LoVo (cell line): ENCODE measurements around the gene PLCB1.
A peak's percentile ranks its signal among the peaks of the same experiment; 100 is the strongest.
"Not testable (repeated sequence)": the region's sequence is repeated elsewhere in the genome, so short reads cannot be mapped to it uniquely, and the experiment has no call there.

Experiments
- DNase-seq: peaks from one replicate; pipeline ENCODE4 v3.0.0-alpha.2; 2016; ENCODE audit warnings: low spot score

PLCB1 gene

DNA sequence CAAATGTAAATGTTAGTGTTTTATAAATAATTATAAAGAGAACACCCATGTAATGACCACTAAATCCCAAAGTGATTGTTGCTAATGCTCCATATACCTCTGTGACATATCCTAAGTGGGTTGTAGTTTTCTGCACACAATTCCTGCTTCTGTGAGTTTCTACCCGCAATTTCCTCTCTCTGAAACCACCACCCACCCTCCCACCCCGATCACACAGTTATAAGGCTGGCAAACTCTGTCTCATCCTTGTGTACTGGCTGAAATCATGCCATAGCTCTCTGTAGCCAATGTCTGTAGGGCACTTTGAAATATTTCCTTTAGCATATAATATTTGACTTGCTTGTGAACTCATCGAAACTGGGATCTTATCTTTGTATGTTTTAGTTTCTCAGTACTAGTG, 236.6 kb downstream of the PLCB1 start:
- no peak for DNase-seq

DNA sequence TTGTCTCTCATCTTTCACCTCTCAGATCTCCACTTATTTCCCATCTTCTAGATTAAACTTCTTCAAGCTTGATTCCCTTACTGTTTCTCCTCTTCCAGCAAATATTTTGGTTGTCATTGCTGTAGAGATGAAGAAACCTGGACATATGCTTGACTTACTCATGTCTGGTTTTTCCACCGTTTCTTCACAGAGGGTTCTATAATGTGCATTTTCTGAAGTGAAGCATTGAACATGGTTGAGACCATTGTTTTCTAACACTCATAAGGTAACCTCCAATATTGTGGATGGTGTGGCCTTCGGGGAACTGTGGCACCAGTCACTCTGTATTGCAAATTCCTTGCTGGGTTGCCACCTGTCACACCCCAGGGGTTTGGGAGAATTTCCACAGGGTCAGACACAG, 237.2 kb downstream of the PLCB1 start:
- DNase-seq = no peak

DNA sequence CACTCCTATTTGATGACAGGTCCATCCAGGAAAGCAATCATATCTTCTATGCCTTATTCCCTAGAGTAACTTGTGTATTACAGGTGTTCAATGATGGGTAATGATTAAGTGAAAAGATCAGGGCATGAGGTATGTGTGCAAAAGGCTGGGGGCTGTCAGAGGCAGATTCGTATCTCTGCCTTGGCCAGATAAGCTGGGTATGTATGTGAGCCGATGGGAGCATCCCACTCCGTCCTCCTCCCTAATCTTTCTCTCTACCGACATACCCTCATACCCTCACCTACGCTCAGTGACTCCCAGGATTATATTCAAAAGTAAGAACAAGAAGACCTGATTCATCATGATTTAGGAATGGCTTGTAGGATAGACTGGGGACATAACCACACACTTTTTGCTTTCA, 238.7 kb downstream of the PLCB1 start:
- DNase-seq = no peak

DNA sequence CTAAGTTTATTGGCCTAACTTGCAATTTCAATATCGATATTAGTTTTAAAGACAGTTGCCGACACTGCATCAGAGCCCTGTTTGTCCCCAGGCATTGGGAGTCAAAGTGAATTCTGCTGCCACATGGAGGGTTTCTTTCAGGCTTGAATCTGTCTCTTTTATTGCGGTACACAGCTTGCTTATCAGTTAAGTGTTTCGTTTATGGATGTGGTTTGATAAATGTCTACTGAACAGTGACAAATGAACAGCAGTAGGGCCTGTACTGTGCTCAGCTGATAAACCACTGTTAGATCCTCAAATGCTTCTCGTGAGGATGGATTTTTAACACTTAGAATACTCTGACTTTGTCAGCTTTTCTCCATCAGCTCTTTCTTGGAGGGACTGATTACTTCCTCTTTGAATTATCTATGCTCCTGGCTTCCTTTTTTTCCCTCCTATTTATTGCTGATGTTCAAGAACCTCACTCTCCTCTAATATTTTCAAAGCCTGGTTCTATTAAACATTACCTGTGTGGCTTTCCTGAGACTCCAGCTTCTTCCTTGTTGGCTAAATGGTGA, 240.8 kb downstream of the PLCB1 start:
- no peak for DNase-seq

DNA sequence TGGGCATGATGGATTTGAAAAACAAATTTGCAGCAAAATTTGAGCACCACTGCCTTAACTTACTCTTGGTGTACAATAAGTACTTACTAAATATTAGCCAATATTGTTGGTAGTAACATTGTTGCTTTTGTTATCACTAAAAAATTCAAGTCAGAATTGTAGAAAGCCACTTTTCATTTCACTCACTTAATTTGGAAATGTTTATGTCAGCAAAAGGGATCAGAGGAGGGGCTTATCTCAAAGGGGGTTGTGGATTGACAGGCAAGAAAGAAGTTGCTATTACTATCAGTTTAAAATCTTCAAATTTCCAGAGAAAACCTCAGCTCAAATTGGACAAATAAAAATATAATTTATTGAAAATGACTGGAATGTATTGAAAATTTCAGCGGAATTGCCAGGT, 241.5 kb downstream of the PLCB1 start:
- no peak for DNase-seq

DNA sequence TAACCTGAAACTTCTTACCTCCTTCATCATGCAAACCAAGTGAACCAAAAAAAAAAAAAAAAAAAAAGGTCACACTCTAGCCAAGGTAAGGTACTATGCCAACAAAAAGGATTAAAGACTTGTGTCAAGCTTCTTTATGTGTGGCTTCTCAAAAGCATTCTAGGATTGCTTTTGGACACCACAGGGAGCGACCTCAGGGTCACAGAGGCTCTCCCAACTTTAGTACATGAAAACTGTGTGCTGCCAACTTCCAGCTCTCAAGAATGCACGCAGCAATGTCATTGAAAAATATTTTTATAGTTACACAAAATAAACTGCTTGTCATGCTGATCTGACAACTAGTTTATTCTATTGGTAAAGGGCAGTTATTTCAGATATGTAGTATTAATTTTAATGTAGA, 243.8 kb downstream of the PLCB1 start:
- no peak for DNase-seq

DNA sequence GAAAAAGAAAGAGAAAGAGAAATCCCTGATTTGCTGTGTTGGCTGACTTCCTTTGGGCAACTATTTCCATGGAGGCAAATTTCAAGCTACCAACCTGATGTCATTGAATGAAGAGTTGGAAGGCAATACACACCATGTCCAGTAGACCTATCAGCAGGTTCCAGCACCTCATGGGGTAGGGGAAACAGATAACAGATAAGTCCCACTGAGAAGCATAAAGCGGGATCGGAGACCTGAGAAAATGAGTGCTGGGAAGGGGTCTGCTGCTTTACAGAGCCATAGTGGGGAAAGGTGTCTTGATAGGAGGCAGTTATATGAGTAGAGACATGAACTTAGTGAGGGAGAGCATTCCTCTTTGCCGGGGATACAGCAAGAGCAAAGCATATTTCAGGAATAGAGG, 244.9 kb downstream of the PLCB1 start:
- DNase-seq = no peak

DNA sequence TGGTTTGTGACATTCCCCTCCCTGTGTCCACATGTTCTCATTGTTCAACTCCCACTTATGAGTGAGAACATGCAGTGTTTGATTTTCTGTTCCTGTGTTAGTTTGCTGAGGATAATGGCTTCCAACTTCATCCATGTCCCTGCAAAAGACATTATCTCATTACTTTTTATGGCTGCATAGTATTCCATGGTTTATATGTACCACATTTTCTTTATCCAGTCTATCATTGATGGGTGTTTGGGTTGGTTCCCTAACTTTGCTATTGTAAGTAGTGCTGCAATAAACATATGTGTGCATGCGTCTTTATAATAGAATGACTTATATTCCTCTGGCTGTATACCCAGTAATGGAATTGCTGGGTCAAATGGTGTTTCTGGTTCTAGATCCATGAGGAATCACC, 247.1 kb downstream of the PLCB1 start:
- DNase-seq = not testable (repeated sequence)

DNA sequence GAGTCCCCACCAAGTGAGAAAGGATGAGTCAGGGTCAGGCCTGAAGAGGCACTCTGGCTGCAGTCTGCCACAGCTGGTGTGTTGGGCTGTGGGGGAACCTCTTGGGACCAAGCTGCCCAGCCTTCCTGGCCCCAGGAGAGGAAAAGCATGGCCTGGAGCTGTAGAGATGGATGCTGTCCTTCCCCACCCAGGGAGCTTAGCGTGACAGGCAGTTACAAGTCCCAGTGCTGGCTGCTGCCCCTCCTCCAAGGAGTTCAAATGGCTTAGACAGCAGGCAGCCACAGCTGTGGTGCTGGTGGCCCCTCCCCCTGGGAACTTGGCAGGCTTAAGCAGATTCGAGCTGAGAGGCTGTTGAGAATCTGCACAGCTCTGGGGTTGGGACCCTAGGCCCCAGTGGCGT, 253.2 kb downstream of the PLCB1 start:
- no peak for DNase-seq

DNA sequence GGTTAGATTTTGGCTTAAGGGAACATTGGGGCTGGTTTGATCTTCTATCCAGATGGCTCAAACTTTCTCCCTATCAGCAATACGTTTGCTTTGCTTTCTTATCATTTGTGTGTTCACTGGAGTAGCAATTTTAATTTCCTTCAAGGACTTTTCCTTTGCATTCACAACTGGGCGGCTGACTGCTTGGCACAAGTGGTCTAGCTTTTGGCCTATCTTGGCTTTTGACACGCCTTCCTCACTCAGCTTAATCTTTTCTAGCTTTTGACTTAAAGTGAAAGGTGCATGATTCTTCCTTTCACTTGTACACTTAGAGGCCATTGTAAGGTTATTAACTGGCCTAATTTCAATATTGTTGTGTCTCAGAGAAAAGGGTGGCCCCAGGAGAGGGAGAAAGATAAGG, 254.9 kb downstream of the PLCB1 start:
- no peak for DNase-seq

DNA sequence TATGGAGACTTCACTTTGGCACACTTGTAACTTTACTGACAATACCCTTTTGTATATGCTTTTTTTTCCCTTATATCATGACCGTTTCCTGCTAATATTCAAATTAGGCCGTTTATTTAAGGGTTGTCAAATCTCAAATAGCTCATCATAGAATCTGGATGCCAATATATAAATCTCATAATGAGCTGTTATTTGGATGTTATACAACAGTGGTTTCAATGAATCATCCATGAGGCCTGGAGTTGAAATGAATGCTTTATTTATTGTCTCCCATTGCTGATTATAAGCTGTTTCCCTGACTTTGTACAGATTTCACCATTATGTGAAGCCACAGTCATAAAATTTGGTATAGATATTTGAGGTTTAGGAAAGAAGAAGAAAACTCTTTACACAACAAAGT, 256.1 kb downstream of the PLCB1 start:
- no peak for DNase-seq

DNA sequence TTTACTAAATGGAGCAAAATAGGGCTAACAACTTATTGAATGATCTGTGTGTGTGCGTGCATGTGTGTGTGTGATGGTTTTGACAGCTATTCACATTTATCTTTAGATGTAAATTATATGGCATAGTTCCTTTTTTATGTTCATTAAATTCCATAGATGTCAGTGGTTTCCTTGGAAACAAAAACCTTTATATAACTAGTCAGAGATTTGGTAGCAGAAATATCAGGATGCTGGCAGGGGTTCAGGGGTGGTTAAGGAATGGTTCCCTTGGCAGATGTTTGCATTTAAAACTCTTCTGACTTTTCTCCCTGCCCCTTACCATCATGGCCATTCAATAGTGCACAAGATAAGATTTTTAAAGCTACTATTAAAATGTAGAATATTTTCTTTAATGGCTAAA, 256.6 kb downstream of the PLCB1 start:
- DNase-seq = no peak

DNA sequence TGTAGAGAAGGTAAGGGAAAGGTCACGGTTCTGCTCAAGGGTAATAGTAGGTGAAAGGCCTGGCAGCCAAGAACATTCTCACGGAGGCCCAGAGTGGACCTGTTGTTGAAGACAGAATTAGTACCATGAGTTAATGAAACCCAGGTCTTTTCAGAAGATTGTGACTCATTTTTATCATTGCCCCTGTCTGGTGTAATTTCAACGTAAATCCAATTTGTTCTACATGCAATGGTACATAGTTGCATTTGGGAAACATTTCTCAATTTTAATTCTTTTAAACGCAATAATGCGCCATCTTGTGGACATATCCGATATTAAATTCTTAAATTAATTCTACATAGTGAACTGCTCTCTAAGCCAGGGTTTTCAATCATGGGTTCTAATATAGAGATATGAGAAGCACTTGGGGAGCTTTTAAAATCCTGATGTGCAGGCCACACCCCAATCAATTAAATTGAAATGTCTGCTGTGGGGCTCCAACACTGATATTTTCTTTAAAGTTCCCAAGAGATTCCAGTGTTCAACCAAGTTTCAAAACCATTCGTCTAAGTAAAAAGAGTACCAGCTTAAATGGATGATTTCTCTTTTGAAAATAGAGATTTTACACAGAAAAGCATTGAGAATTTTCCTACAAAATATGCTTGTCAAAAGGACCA, 257.4 kb downstream of the PLCB1 start:
- peak; percentile 45 for DNase-seq

DNA sequence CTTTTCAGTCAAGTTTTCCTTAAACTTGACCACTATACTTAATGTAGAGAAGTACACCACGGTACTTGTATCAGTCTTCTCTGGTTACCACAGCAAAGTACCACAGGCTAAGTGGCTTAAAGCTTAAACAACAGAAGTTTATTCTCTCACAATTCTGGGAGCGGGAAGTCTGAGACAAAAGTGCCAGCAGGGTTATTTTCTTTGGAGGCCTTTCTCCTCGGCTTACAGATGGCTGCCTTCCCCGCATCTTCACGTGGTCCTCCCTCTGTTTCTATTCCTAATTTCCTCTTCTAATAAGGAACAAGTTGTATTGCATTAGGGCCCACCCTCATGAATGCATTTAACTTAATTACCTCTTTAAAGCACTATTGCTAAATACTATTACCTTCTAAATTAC, 258.0 kb downstream of the PLCB1 start:
- DNase-seq = no peak

DNA sequence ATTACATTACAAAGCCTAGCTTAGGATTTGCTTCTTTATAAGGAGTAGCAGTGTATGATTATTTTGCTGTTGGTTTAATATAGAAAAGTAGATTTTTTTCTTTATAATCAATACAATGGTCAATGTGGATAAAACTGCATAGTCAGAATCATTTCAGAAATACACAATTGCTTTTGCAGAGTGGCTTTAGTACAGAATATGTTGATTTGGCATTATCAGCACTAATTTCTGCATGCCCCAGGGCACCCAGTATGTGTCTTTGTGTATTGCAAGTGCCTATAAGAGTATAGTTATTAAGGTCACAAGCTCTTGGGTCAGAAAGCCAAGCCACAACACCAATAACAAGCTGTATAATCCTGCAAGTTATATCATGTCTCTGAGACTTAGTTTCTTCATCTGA, 258.4 kb downstream of the PLCB1 start:
- no peak for DNase-seq

DNA sequence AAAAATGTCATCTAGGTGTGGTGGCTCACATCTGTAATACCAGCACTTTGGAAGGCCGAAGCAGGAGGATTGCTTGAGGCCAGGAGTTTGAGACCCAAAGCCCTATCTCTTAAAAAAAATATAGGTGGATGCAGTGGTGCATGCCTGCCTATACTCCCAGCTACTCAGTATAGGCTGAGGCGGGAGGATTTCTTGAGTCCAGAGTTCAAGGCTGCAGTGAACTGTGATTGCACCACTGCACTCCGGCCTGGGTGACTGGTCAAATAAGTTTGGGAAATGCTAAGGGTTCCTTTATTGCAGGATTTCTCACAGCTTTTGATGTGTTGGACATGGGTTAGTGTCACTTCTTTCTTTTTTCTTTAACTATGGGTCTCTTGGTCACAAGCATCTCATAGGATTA, 261.3 kb downstream of the PLCB1 start:
- DNase-seq = no peak

DNA sequence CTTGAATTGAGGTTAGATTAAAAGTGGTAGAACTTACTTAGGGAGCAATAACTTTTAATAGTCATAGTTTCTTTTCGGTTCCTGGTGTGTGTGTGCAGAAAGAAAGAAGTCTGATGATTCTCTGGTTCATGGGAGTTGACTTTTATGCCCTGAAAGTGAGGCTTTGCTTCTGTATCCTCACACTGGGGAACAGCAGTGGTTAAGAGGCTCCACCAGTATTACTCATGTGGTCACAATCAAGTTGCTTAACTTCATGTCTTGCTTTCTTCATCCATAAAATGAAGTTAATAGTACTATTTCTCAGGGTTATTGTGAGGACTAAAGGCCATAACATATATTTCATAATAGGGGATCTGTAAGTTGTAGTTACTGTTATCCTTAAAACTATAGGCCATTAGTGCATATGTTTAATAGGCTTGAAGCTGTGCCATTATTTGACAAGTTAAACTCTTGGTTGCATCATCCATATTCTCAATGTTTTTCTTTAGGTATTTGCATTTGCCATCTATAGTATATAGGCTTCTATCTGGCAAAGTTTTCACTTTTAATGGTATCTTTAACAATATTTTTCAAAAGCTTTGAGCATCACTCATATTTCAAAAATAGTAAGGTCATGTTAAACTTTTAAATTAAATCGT, 262.4 kb downstream of the PLCB1 start:
- DNase-seq = no peak

DNA sequence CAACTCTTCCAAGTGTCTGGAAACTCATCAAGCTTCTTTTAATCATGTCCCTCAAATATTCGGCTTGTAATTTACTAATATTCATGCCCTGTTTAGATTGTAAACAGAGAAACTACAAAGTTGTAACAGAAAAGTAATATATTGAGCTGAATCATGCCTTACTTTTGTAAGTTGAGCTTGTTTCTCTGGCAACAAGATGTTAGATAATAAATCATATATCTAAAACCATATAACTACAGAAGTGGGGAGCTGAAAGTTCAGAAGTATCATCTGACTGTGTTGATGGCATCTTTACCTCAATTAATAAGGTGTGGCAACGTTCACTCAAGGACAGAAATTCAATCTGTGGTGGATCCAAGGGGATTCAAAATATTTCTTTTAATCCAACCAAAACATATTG, 263.9 kb downstream of the PLCB1 start:
- no peak for DNase-seq

DNA sequence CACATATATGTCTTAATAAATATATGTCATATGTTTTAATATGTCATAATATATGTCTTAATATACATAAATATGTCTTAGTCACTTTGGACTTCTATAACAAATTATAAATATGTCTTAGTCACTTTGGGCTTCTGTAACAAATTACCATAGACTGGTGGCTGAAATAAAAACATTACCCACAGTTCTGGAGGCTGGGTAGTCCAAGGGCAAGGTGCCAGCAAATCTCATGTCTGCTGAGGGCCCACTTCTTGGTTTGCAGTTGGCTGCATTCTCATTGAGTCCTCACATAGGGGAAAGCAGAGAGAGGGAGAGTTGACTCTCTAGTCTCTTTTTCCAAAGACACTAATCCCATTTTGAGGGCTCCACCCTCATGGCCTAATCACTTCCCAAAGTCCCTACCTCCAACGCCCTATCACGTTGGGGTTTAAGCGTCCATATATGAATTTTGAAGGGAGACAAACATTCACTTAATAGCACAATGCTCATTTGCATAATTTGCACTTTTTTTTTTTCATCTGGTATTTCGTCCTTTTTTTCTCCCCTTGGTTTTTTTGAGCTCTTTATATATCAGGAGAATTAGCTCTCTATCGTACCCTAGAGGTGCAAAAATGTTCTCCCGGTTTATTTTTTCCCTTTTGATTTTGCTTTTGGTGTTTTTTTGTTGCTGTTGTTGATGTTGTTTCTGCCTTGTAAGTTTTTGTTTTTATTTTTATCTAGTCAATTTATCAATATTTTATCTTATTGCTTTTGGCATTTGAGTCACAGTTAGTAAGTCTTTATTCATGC, 266.4 kb downstream of the PLCB1 start:
- no peak for DNase-seq

DNA sequence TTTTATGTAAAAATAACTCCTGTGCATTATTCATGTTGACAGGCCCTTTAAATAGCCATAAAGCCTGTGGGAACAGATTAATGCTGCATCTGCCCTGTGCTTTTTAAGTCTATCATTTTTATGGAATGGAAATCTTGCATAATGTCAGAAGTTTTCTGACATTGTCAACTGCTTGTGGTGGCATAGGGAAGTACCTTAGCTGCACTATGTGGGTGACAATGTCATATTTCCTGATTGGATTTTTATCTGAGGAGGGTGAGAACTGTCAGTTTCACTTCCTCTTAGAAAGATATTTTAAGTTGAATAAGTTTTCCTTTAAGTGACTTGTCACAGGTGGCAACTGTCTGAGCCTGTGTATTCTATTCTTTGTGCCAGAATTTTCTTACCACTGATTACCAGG, 267.9 kb downstream of the PLCB1 start:
- no peak for DNase-seq

DNA sequence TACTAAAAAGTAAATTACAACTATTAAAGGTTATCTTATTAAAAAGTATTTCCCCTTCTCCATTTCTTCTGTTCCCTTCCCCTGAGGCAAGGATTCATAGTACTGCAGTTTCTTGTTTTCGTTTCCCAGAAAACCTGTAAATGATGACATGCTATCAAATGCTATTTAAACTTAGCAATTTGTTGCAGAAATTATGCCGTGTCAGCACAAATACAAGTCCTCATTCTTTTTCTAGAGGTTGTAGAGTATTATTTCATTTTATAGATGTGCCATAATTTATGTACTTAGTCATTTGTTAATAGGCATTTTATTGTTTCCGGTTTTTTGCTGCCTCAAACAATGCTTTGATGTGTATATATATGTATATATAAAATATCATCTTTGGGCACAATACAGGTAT, 268.4 kb downstream of the PLCB1 start:
- DNase-seq = no peak

DNA sequence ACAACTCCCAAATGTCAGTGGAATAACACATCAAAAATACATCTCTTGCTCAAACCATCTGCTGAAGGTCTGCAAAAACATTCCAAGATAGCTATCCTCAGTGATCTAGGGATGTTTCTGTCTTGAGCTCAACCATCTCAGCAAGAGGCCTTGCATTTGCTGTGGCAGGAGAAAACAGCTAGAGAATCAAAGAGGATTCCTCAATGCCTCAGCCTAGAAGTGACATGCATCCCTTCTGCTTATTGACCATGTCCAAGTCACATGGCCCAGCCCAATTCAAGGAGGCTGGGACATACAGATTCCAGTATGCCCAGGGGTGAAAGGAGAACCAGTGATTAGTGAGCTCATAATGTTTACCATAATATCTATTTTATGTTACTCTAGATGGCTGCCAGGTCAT, 269.5 kb downstream of the PLCB1 start:
- DNase-seq = no peak

DNA sequence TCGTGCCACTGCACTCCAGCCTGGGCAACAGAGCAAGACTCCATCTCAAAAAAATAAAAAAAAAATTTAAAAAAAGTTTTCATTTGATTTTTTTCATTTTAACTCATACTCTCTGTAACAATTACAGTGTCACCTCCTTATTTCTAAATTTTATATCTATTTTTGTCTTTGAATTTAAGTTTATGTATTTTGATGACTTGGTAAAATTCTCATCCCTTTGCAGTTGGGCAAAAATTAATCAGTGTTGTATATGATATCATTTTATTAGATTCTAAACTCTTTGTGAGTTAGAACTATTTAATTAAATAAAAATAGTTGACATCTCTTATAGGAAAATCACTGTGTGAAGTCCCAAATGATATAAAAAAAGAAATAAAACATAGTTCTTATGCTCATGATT, 270.7 kb downstream of the PLCB1 start:
- DNase-seq = no peak
